ENCODE measurements around the gene VGLL3.

DNA sequence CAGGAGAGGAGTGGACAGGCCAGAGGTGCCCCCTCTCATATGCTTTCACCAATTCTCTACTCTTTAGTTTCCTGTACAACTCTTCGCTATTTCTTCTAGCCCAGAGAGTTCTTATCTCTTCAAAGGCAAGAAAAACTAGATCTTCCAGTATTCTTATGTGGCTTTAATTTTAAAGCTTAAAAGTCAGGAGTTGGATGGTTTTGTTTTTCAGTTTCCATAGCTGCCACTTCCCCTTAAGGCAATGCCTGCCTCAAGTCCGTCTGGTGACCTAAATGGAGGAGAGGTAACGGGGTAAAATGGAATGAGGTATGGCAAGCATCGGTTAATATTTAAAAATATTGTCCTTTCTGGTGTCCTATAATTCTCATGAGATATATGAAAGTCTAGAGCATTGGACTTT is 11.4 kb upstream of the VGLL3 start:
- TF ChIP-seq SUZ12 (IDR thresholded peaks at IDR 0.05; ENCODE audit: extremely low read depth, insufficient read depth, insufficient read length): no peak
- no peak for TF ChIP-seq ZNF274 (IDR thresholded peaks at IDR 0.05; ENCODE audit: low read depth, low read length)
